HepG2 (cell line): ENCODE results near the gene MED13L.

Source experiments
- CREB1 ChIP-seq, 2 experiments: fragments of 450-650 bp in 1 of 2; IDR thresholded peaks; 2 replicates each; pipeline ENCODE4 v1.6.1; 2016 to 2017; ENCODE audit warnings: control low read depth in 1 of 2, mild to moderate bottlenecking in 1 of 2, missing compliant biosample characterization in 1 of 2, missing genetic modification characterization in 1 of 2
- FOXP4 ChIP-seq: sonication (generic); formaldehyde crosslinking; IDR thresholded peaks from 2 replicates; pipeline ENCODE4 v1.4.0; 2020; ENCODE audit warnings: missing genetic modification reagents
- HDAC6 ChIP-seq: fragments of 200-600 bp; sonication (generic); IDR thresholded peaks from 2 replicates; pipeline ENCODE4 v1.7.0; 2017; ENCODE audit warnings: mild to moderate bottlenecking, antibody characterized with exemption, low read length, low read depth
- KAT7 ChIP-seq: IDR thresholded peaks from 2 replicates; pipeline ENCODE4 v1.6.1; 2018; ENCODE audit warnings: borderline replicate concordance, missing compliant biosample characterization
- MAZ ChIP-seq, 2 experiments: sonication (generic) in 1 of 2; formaldehyde crosslinking in 1 of 2; IDR thresholded peaks; 2 replicates each; pipeline versions ENCODE4 v1.5.0 to v1.6.1; 2012 to 2020; ENCODE audit warnings: low read depth in 2 of 2, mild to moderate bottlenecking in 2 of 2, borderline replicate concordance in 1 of 2, improper control_type of control experiment in 1 of 2, low read length in 1 of 2, missing genetic modification reagents in 1 of 2, moderate library complexity in 1 of 2
- PHF8 ChIP-seq: sonication (generic); formaldehyde crosslinking; IDR thresholded peaks from 2 replicates; pipeline ENCODE4 v1.5.0; 2020; ENCODE audit warnings: missing genetic modification reagents
- POLR2AphosphoS5 ChIP-seq: IDR thresholded peaks from 2 replicates; pipeline ENCODE4 v1.6.1; 2012; ENCODE audit warnings: low read depth, low read length
- RBAK ChIP-seq: sonication (generic); formaldehyde crosslinking; IDR thresholded peaks from 2 replicates; pipeline ENCODE4 v1.5.1; 2020; ENCODE audit warnings: mild to moderate bottlenecking, missing genetic modification reagents
- USF2 ChIP-seq, 2 experiments: sonication (generic) in 1 of 2; formaldehyde crosslinking in 1 of 2; IDR thresholded peaks; 2 replicates each; pipeline versions ENCODE4 v1.5.1 to v1.6.1; 2011 to 2020; ENCODE audit warnings: borderline replicate concordance in 1 of 2, low read depth in 1 of 2, low read length in 1 of 2, mild to moderate bottlenecking in 1 of 2, missing genetic modification reagents in 1 of 2, moderate library complexity in 1 of 2
- ZNF317 ChIP-seq: sonication (generic); formaldehyde crosslinking; IDR thresholded peaks from 2 replicates; pipeline ENCODE4 v1.5.0; 2020; ENCODE audit warnings: mild to moderate bottlenecking, missing genetic modification reagents

- no peak for TF ChIP-seq MAZ (IDR thresholded peaks at IDR 0.05; ENCODE audit: borderline replicate concordance, low read depth, low read length)
- TF ChIP-seq MAZ (CRISPR knock-in tag; IDR thresholded peaks at IDR 0.05; ENCODE audit: low read depth): no peak
- TF ChIP-seq HDAC6: no peak
- TF ChIP-seq USF2 (IDR thresholded peaks at IDR 0.05; ENCODE audit: low read depth, low read length): no peak
- TF ChIP-seq USF2 (CRISPR knock-in tag; IDR thresholded peaks at IDR 0.05; ENCODE audit: borderline replicate concordance): no peak
- no peak for TF ChIP-seq POLR2AphosphoS5
- TF ChIP-seq RBAK: no peak
- TF ChIP-seq ZNF317 (CRISPR knock-in tag): no peak
- TF ChIP-seq KAT7 (CRISPR knock-in tag): no peak
- no peak for TF ChIP-seq FOXP4 (CRISPR knock-in tag)
- no peak for TF ChIP-seq CREB1 (IDR thresholded peaks at IDR 0.05)
- no peak for TF ChIP-seq CREB1 (CRISPR knock-in tag; IDR thresholded peaks at IDR 0.05)
- no peak for TF ChIP-seq PHF8 (CRISPR knock-in tag)
These were observed 21.1 kb upstream of the MED13L start for GRCh38 chr12:116298578-116298977.
